ENCODE data around the gene HOXC6. TPM values are rescaled to one million over a fixed set of nuclear protein-coding genes. Genes with fewer than 3 reads are reported as not detected.

Gene HOXC6
- total and polyA plus RNA-seq, 2 of the 13 experiments (the other 11 are each of a cell fraction or from before 2014, with no cell fraction given), result not detected

- TF ChIP-seq ZNF747 (CRISPR knock-in tag; IDR thresholded peaks at IDR 0.05; ENCODE audit: borderline replicate concordance) (no peak), PHB2 (IDR thresholded peaks at IDR 0.05; ENCODE audit: partially characterized antibody) (no peak), PBX3 (CRISPR knock-in tag; IDR thresholded peaks at IDR 0.05; ENCODE audit: borderline replicate concordance) (no peak)
- no peak overlapping the region for H3K4me2 ChIP-seq (ENCODE audit: low read depth, low read length)
- in situ Hi-C loops (cut with HindIII; ENCODE audit: extremely low pct_ligation_motif_present, low pct_unique_long_range_greater_than_20kb) (no loop called here), intact Hi-C loops (cut with micrococcal nuclease; ENCODE audit: unreplicated experiment) (no loop called here)
- ChIA-PET POLR2A (no interaction called here), CTCF (ENCODE audit: low intra/inter-chr PET ratio, low total read pairs) (no interaction called here)
- no peak overlapping the region for H2AFZ ChIP-seq (ENCODE audit: low read length)
- H3K4me3 ChIP-seq (replicated peaks in 1 of 3; ENCODE audit: insufficient read depth in 1 of 3, low read depth in 2 of 3, low read length in 3 of 3), result no peak overlapping the region
- H4K20me1 ChIP-seq (ENCODE audit: insufficient read depth, low read length), result no peaks in the 10 kb centered on the region
- FAIRE-seq (no peak), ATAC-seq (no peak), DNase-seq (ENCODE audit: low spot score) (no peak)
- BruUV-seq (replicated peaks), result no TSS peak
- H3K4me1 ChIP-seq (ENCODE audit: insufficient read depth, low read length), result no peaks in the 10 kb centered on the region
- H3K27me3 ChIP-seq (ENCODE audit: control insufficient read depth in 1 of 2, insufficient read depth in 2 of 2, low read length in 2 of 2), result peaks cover 3 to 40% of the 10 kb centered on the region in 2 experiments; a peak in 4 of 5 replicates
- H3K79me2 ChIP-seq (ENCODE audit: insufficient read depth, low read length), result no peaks in the 10 kb centered on the region
- no peaks in the 10 kb centered on the region for H3K9me3 ChIP-seq (ENCODE audit: low read length)
- no peak overlapping the region for H3K27ac ChIP-seq (ENCODE audit: extremely low read length, insufficient read depth, low read length)
- no peak overlapping the region for H3K9ac ChIP-seq (ENCODE audit: insufficient read depth, low read depth, low read length)
- WGBS (ENCODE audit: low lambda C conversion rate), result 26% methylated on average over 14 of the region's 14 CpGs
- no peaks in the 10 kb centered on the region for H3K36me3 ChIP-seq (replicated peaks in 1 of 2; ENCODE audit: control insufficient read depth in 1 of 2, insufficient read depth in 2 of 2, low read length in 2 of 2)
Measured at GRCh38 chr12:54058128-54058768, 30.0 kb downstream of the HOXC6 start.

DNA sequence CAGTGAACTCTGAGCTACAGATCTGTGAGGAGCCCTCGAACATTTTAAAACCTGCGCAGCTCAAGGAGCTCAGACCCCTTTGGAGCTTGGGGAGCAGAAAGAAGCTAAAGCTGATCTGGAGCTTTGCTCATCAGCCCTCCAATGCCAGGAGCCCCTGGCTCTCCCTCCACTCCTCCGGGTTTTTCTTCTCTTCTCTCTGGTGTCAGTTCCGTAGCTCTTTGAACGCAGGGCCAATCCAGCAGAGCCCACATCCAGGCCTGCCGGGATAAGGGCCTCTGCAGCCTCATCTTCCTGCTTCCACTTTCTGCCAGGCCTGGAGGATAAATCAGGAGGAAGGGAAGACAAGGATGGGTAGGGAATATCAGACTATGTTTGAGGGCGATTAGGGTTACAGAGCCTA is 31.4 kb downstream of the HOXC6 start:
- no peaks in the 10 kb centered on the region for H3K79me2 ChIP-seq (ENCODE audit: insufficient read depth, low read length)
- POLR2A ChIA-PET, result no interaction called here
- H3K9ac ChIP-seq (ENCODE audit: insufficient read depth, low read depth, low read length), result no peak overlapping the region
- H3K36me3 ChIP-seq (replicated peaks in 1 of 2; ENCODE audit: control insufficient read depth in 1 of 2, insufficient read depth in 2 of 2, low read length in 2 of 2), result no peaks in the 10 kb centered on the region
- BruUV-seq (replicated peaks), result no TSS peak
- CTCF ChIA-PET (ENCODE audit: low intra/inter-chr PET ratio, low total read pairs), result no interaction called here
- intact Hi-C loops (cut with micrococcal nuclease; ENCODE audit: unreplicated experiment), result no loop called here
- no peak overlapping the region for H3K4me2 ChIP-seq (ENCODE audit: low read depth, low read length)
- ATAC-seq (no peak), FAIRE-seq (no peak), DNase-seq (ENCODE audit: low spot score) (no peak)
- no peaks in the 10 kb centered on the region for H4K20me1 ChIP-seq (ENCODE audit: insufficient read depth, low read length)
- H3K4me1 ChIP-seq (ENCODE audit: insufficient read depth, low read length), result no peaks in the 10 kb centered on the region
- no peak overlapping the region for H3K27ac ChIP-seq (ENCODE audit: extremely low read length, insufficient read depth, low read length)
- no peak overlapping the region for H3K4me3 ChIP-seq (replicated peaks in 1 of 3; ENCODE audit: insufficient read depth in 1 of 3, low read depth in 2 of 3, low read length in 3 of 3)
- H2AFZ ChIP-seq (ENCODE audit: low read length), result no peak overlapping the region
- no peaks in the 10 kb centered on the region for H3K9me3 ChIP-seq (ENCODE audit: low read length)
- peaks cover 1 to 29% of the 10 kb centered on the region in 2 experiments; a peak in 4 of 5 replicates for H3K27me3 ChIP-seq (ENCODE audit: control insufficient read depth in 1 of 2, insufficient read depth in 2 of 2, low read length in 2 of 2)
- in situ Hi-C loops (cut with HindIII; ENCODE audit: extremely low pct_ligation_motif_present, low pct_unique_long_range_greater_than_20kb), result no loop called here
- WGBS (ENCODE audit: low lambda C conversion rate), result 34% methylated on average over 7 of the region's 7 CpGs
- TF ChIP-seq, protein P1, sequence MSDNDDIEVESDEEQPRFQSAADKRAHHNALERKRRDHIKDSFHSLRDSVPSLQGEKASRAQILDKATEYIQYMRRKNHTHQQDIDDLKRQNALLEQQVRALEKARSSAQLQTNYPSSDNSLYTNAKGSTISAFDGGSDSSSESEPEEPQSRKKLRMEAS (IDR thresholded peaks at IDR 0.05), result no peak
- no peak for TF ChIP-seq ZNF296 (CRISPR knock-in tag; conservative IDR thresholded peaks at IDR 0.05)
- TF ChIP-seq ZNF235 (CRISPR knock-in tag; IDR thresholded peaks at IDR 0.05; ENCODE audit: borderline replicate concordance), result no peak
- TF ChIP-seq ZFP36 (IDR thresholded peaks at IDR 0.05; ENCODE audit: borderline replicate concordance, low read depth, low read length, partially characterized antibody), result no peak
- no peak for TF ChIP-seq DBP (CRISPR knock-in tag; IDR thresholded peaks at IDR 0.05; ENCODE audit: not compliant biosample characterization)
- TF ChIP-seq ZNF20 (CRISPR knock-in tag; IDR thresholded peaks at IDR 0.05), result no peak
- no peak for TF ChIP-seq POLR2G (IDR thresholded peaks at IDR 0.05; ENCODE audit: low read depth, low read length)
- TF ChIP-seq ZNF879 (CRISPR knock-in tag; IDR thresholded peaks at IDR 0.05), result no peak
- no peak for TF ChIP-seq IRF2 (CRISPR knock-in tag; IDR thresholded peaks at IDR 0.05)
- no peak for TF ChIP-seq ZNF335 (CRISPR knock-in tag; IDR thresholded peaks at IDR 0.05)
- no peak for TF ChIP-seq MYPOP (CRISPR knock-in tag; IDR thresholded peaks at IDR 0.05)
- TF ChIP-seq PCBP1 (IDR thresholded peaks at IDR 0.05; ENCODE audit: borderline replicate concordance, low read depth, low read length), result no peak
- no peak for TF ChIP-seq SP5 (CRISPR knock-in tag; IDR thresholded peaks at IDR 0.05; ENCODE audit: borderline replicate concordance, low read depth)

Data from HepG2 (cell line).